ENCODE data around the gene SLC38A1. TPM values are rescaled to one million over a fixed set of nuclear protein-coding genes. Genes with fewer than 3 reads are reported as not detected.
"Not testable (repeated sequence)": the region's sequence is repeated elsewhere in the genome, so short reads cannot be mapped to it uniquely, and the experiment has no call there.

SLC38A1 gene
- total RNA-seq = 100 to 1,000 TPM; 180 to 219 TPM

DNA sequence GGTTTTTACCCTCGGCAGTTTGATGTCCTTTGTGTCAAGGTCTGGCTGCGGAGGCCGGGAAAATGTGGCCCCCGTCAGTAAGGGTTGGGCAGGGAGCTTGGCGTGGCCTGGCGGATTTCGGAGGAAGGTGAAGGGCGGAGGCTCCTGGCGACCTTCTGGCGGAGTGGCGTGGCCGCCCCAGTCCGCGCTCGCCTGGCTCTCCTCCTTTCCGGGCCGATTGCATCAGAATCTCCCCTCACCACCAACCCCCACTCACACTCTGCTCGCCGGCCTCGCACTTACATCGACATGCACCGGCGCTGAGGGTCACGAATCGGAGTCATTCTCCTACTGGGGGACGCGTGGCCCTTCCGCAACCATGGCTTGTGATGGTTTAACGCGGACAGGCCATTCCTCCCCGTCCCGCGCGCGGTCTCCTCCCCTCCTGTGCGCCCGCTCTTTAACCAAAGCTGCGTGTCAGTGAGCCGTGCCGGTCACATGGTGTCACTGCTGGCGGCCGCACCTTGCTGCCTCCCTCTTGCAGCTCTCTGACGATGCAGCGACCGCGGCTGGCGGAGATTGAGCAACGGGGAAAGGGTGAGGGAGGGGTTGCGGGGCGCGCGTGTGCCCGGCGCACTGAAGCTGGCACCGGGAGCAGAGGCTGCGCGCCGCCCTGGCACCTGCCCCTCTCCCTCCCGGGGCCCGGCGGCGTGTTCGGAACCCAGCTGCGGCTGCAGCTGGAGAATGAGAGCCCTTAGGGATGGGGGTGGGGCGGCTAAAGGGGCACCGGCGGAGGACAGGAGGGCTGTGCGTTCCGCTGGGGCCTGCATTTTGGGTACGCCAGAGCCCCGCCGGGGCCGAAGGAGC is at the start of gene SLC38A1:
SLC38A1 (minus strand) TSS at position 461 of the 846 bp plus-strand sequence. CDS start 29,243 bp downstream, outside the sequence.
- POLR2A ChIA-PET = interaction anchor here (0.5 to 3.2 kb wide), 9 partner anchors 30 to 1975 kb away, joined by 3 to 19 read pairs (median 3); partner anchors contain the start of gene ARID2
- DNase-seq = peak; percentile 93
- Mint-ChIP-seq H3K4me1 (peaks cover 25% of the 10 kb centered on the region), H3K4me3 (no peak within 1 kb of the TSS), H3K27ac (no peak within 1 kb of the TSS), H3K36me3 (ENCODE audit: low read depth) (peaks cover 22% of the 10 kb centered on the region), H3K27me3 (no peaks in the 10 kb centered on the region), H3K9me3 (peaks cover 3% of the 10 kb centered on the region)
- CTCF ChIA-PET = interaction anchor here (1.2 to 2.1 kb wide), 11 partner anchors 13 to 393 kb away, joined by 3 to 5 read pairs (median 4); no protein-coding TSS in a partner anchor

DNA sequence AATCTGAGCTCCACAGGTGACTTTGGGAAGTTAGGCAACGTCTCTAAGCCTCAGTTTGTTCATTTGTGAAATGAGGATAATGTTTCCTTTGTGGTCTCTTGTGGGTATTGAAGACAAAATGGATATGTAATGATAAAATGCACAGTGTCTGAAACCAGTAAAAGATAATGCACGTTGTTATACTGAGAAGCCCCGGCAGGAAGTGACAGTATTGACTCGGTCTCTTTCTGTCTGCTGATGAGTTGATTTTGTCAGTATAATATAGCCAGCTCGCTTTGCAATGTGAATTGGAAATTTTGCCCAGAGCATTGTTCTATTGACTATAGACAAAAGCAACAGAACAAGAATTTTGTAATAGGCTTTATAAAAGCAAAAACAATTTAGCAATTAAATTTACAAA is 49.2 kb upstream of the SLC38A1 start:
- no peak for DNase-seq
- Mint-ChIP-seq H3K27me3 (peaks cover 10% of the 10 kb centered on the region), H3K4me1 (no peaks in the 10 kb centered on the region), H3K36me3 (ENCODE audit: low read depth) (peaks cover 2% of the 10 kb centered on the region), H3K9me3 (peaks cover 14% of the 10 kb centered on the region), H3K27ac (no peak overlapping the region), H3K4me3 (no peak overlapping the region)
- CTCF ChIA-PET = no interaction called here
- POLR2A ChIA-PET = no interaction called here

DNA sequence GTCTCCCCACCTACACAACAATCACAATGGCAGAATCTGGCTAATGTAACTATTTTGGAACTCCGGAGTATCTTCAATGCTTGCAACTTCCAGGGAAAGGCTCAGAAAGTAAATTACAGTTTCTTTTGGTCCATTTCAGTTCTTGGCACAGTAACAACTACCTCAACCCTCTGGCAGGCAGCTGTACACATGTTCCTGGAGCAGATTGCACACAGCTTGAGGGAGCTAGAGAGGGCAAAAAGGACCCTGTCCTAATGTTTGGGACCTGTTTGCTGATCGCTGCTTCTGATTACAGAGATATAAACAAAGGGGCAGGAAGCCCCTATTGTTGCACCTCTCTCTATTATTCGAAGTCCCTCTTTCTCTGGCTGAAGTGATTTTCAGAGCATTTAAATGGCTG is 35.2 kb upstream of the SLC38A1 start:
- no peak for DNase-seq
- H3K27me3 Mint-ChIP-seq = peaks cover 7% of the 10 kb centered on the region
- peaks cover 4% of the 10 kb centered on the region for H3K4me1 Mint-ChIP-seq
- no peak overlapping the region for H3K27ac Mint-ChIP-seq
- ChIA-PET POLR2A (no interaction called here), CTCF (interaction anchor here (1.4 to 1.7 kb wide), 2 partner anchors 10 to 32 kb away, joined by 3 read pairs; no protein-coding TSS in a partner anchor)
- H3K9me3 Mint-ChIP-seq = peaks cover 14% of the 10 kb centered on the region
- no peak overlapping the region for H3K4me3 Mint-ChIP-seq
- H3K36me3 Mint-ChIP-seq (ENCODE audit: low read depth) = no peaks in the 10 kb centered on the region

DNA sequence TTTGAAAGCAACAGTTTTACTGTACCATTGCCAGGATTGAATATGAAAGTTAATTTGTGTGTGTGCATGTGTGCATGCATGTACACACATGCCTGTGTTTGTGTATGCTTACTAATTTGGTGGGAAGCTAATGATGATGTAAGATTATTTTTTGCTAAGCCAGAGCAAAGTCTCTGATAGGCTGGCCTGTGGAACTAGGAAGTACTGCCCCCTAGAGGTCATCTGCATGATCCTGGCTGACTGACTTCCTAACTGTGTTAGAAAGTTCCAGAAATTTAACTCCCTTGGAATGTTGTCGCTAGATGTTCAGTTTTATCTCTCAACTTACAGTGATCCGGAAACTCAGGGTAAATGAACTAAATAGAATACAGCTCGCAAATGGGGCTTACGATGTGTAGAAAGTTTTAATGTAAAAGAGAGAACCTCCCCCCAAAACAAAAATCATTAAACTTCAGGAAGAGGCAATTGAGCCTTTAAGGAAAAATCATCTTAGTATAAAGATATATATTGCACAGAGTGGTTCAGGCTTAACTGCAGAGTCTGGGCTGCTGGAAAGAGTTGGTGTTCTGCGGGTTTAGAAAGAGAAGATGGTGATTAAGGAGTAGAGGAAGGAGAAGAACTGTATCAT is 34.3 kb upstream of the SLC38A1 start:
- H3K4me3 Mint-ChIP-seq = no peak overlapping the region
- no peaks in the 10 kb centered on the region for H3K36me3 Mint-ChIP-seq (ENCODE audit: low read depth)
- H3K9me3 Mint-ChIP-seq = peaks cover 9% of the 10 kb centered on the region
- ChIA-PET POLR2A (interaction anchor here (0.5 kb wide), 1 partner anchor 178 kb away, joined by 3 read pairs; no protein-coding TSS in a partner anchor), CTCF (interaction anchor here (0.6 to 1.5 kb wide), 8 partner anchors 32 to 591 kb away, joined by 3 to 5 read pairs (median 3); no protein-coding TSS in a partner anchor)
- peak; percentile 60 for DNase-seq
- no peak overlapping the region for H3K27ac Mint-ChIP-seq
- H3K27me3 Mint-ChIP-seq = peaks cover 11% of the 10 kb centered on the region
- H3K4me1 Mint-ChIP-seq = peaks cover 4% of the 10 kb centered on the region

DNA sequence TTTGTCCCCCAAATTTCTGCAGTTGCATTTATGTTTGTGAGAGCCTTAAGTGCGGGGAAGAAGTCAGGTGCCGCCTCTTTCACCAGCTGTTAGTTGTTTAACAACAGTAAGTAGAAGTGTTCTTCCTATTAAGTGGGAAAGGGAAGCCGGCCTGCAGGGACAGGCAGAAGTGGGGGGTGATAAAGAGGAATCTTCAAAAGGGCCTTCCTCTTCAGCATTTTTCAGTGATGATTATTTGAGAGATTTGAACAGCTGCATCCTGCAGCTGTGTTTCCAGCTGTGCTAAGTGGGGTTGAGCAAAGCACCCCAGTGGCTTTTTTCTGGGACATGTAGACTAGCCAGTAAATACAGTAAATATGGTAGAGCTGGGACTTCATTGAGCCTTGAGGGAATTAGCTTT is 32.1 kb upstream of the SLC38A1 start:
- Mint-ChIP-seq H3K4me3 (no peak overlapping the region), H3K4me1 (peaks cover 4% of the 10 kb centered on the region), H3K36me3 (ENCODE audit: low read depth) (no peaks in the 10 kb centered on the region), H3K27me3 (peaks cover 11% of the 10 kb centered on the region), H3K27ac (no peak overlapping the region), H3K9me3 (no peaks in the 10 kb centered on the region)
- no peak for DNase-seq
- POLR2A ChIA-PET = no interaction called here
- CTCF ChIA-PET = interaction anchor here (0.6 kb wide), 1 partner anchor 278 kb away, joined by 3 read pairs; no protein-coding TSS in a partner anchor

DNA sequence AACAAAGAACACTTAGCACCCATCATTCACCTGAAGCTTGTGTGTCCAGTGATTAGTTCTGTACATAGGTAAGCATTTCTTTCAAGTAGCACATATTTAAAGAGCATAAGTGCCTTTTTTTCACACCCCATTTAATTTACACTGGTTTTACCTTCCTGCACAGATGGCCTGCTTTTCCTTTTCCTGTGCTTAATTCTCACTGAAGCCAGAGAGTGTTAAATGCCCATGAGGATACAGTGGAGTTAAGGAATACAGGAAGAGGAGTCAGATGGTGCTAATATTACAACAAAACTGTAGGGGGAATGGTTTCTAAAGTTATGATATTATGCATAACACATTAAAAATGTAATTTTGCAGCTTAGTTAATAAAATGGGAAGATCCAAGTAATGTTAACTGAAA is 31.0 kb upstream of the SLC38A1 start:
- peaks cover 4% of the 10 kb centered on the region for H3K4me1 Mint-ChIP-seq
- no peak overlapping the region for H3K27ac Mint-ChIP-seq
- H3K4me3 Mint-ChIP-seq = no peak overlapping the region
- DNase-seq = no peak
- ChIA-PET POLR2A (no interaction called here), CTCF (no interaction called here)
- H3K36me3 Mint-ChIP-seq (ENCODE audit: low read depth) = no peaks in the 10 kb centered on the region
- peaks cover 9% of the 10 kb centered on the region for H3K27me3 Mint-ChIP-seq
- H3K9me3 Mint-ChIP-seq = no peaks in the 10 kb centered on the region

DNA sequence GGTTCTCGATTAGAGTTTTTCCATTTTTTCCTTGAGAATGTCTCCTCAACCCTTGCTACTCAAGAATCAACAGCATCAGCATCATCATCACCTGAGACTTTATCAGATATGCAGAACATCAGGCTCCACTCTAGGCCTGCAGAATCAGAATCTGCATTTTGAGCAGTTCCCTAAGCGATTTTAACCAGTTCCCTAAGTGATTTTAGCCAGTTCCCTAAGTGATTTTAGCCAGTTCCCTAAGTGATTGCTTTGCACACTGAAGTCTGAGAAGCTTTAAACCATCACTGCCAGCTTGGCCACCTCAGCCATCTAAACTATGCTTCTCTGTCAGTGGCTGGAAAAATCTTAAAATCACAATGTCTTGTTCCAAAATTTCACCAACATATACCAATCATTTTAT is 29.4 kb upstream of the SLC38A1 start:
- peaks cover 4% of the 10 kb centered on the region for H3K4me1 Mint-ChIP-seq
- H3K27ac Mint-ChIP-seq = no peak overlapping the region
- no peaks in the 10 kb centered on the region for H3K9me3 Mint-ChIP-seq
- POLR2A ChIA-PET = no interaction called here
- DNase-seq = no peak
- H3K27me3 Mint-ChIP-seq = peaks cover 7% of the 10 kb centered on the region
- H3K4me3 Mint-ChIP-seq = no peak overlapping the region
- peaks cover 2% of the 10 kb centered on the region for H3K36me3 Mint-ChIP-seq (ENCODE audit: low read depth)
- CTCF ChIA-PET = no interaction called here

DNA sequence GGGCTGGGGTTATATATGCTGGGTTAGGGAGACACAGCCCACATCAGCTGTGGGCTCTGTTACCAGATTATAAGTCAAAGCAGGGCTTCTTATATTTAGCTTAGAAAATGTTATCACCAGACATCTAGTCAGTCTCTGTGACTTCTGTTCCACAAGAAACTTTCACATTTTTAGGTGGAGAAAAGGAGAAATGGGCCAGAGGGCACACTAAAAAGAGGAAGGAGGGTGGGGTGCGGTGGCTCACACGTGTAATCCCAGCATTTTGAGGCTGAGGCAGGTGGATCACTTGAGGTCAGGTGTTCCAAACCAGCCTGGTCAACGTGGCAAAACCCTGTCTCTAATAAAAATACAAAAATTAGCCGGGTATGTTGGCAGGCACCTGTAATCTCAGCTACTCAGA is 28.0 kb upstream of the SLC38A1 start:
- no peak overlapping the region for H3K4me3 Mint-ChIP-seq
- ChIA-PET POLR2A (no interaction called here), CTCF (interaction anchor here (0.7 kb wide), 1 partner anchor 138 kb away, joined by 4 read pairs; no protein-coding TSS in a partner anchor)
- peaks cover 7% of the 10 kb centered on the region for H3K27me3 Mint-ChIP-seq
- no peaks in the 10 kb centered on the region for H3K4me1 Mint-ChIP-seq
- no peak overlapping the region for H3K27ac Mint-ChIP-seq
- H3K9me3 Mint-ChIP-seq = peaks cover 5% of the 10 kb centered on the region
- no peak for DNase-seq
- H3K36me3 Mint-ChIP-seq (ENCODE audit: low read depth) = peaks cover 5% of the 10 kb centered on the region

DNA sequence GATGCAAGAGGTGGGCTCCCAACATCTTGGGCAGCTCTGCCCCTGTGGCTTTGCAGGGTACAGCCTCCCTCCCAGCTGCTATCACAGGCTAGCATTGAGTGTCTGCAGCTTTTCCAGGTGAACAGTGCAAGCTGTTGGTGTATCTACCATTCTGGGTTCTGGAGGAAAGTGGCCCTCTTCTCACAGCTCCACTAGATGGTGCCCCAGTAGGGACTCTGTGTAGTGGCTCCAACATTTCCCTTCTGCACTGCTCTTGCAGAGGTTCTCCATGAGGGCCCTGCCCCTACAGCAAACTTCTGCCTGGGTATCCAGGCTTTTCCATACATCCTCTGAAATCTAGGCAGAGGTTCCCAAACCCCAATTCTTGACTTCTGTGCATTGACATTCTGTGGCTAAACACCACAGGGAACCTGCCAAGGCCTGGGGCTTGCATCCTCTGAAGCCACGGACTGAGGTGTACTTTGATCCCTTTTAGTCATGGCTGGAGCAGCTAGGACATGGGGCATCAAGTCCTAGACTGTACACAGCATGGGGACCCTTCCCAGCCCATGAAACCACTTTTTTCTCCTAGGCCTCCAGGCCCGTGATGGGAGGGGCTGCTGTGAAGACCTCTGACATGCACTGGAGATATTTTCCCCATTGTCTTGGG is 24.0 kb upstream of the SLC38A1 start:
- H3K36me3 Mint-ChIP-seq (ENCODE audit: low read depth) = peaks cover 20% of the 10 kb centered on the region
- no peak overlapping the region for H3K27ac Mint-ChIP-seq
- CTCF ChIA-PET = no interaction called here
- POLR2A ChIA-PET = no interaction called here
- H3K4me3 Mint-ChIP-seq = no peak overlapping the region
- H3K27me3 Mint-ChIP-seq = peaks cover 7% of the 10 kb centered on the region
- H3K9me3 Mint-ChIP-seq = peaks cover 26% of the 10 kb centered on the region
- DNase-seq = no peak
- H3K4me1 Mint-ChIP-seq = no peaks in the 10 kb centered on the region

DNA sequence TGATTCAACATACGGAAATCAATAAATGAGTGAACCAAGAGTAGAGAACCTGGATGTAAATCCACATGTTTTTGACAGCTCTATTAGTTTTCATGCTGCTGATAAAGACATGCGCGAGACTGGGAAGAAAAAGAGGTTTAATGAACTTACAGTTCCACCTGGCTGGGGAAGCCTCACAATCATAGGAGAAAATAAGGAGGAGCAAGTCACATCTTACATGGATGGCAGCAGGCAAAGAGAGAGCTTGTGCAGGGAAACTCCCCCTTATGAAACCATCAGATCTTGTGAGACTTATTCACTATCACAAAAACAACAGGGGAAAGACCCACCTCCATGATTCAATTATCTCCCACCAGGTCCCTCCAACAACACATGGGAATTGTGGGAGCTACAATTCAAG is 23.1 kb upstream of the SLC38A1 start:
- H3K27me3 Mint-ChIP-seq, H3K4me1 Mint-ChIP-seq, H3K27ac Mint-ChIP-seq, H3K4me3 Mint-ChIP-seq, CTCF ChIA-PET, DNase-seq, POLR2A ChIA-PET: not testable (repeated sequence)
- H3K9me3 Mint-ChIP-seq = peaks cover 35% of the 10 kb centered on the region
- peaks cover 20% of the 10 kb centered on the region for H3K36me3 Mint-ChIP-seq (ENCODE audit: low read depth)

DNA sequence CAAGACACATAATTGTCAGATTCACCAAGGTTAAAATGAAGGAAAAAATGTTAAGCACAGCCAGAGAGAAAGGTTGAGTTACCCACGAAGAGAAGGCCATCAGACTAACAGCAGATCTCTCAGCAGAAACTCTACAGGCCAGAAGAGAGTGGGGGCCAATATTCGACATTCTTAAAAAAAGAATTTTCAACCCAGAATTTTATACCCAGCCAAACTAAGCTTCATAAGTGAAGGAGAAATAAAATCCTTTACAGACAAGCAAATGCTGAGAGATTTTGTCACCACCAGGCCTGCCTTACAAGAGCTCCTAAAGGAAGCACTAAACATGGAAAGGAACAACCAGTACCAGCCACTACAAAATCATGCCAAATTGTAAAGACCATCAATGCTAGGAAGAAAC is 16.3 kb upstream of the SLC38A1 start:
- Mint-ChIP-seq H3K36me3 (ENCODE audit: low read depth) (peaks cover 34% of the 10 kb centered on the region), H3K9me3 (peaks cover 57% of the 10 kb centered on the region)
- DNase-seq, H3K4me3 Mint-ChIP-seq, H3K27me3 Mint-ChIP-seq, CTCF ChIA-PET, POLR2A ChIA-PET, H3K27ac Mint-ChIP-seq, H3K4me1 Mint-ChIP-seq: not testable (repeated sequence)

DNA sequence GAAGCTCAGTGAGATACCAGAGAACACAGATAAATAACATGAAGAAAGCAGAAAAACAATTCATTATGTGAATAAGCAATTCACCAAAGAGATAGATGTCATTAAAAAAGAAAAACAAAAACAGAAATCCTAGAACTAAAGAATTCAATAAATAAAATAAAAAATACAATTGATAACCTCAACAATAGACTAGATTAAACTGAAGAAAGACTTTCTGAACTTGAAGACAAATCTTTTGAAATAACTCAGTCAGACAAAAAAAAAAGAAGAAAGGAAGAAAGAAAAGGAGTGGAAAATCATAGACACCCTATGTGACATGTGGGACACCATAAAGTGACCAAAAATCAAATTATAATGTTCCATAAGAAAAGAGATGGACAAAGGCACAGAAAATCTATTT is 14.0 kb upstream of the SLC38A1 start:
- DNase-seq = no peak
- H3K4me1 Mint-ChIP-seq = no peaks in the 10 kb centered on the region
- no peak overlapping the region for H3K4me3 Mint-ChIP-seq
- CTCF ChIA-PET = interaction anchor here (0.7 to 1.7 kb wide), 2 partner anchors 13 to 158 kb away, joined by 4 to 5 read pairs; no protein-coding TSS in a partner anchor
- POLR2A ChIA-PET = no interaction called here
- peaks cover 33% of the 10 kb centered on the region for H3K36me3 Mint-ChIP-seq (ENCODE audit: low read depth)
- peaks cover 46% of the 10 kb centered on the region for H3K9me3 Mint-ChIP-seq
- no peaks in the 10 kb centered on the region for H3K27me3 Mint-ChIP-seq
- no peak overlapping the region for H3K27ac Mint-ChIP-seq

DNA sequence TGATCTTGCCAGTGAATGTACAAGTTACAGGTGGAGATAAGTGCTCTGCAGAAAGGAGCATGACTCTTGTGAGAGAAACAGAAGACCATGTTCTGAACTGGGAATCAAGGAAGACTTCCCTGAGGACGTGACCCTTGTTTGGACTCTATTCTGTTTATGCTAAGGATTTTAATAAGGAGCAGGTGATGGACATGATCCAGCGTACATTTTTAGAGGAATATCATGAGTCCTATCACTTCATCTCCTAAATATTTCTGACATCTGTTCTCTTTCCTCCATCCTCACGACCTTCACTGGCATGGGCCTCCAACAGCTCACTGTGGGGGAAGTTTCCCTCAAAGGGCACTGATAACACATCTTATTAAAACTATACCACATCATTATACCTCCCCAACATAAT is 7.9 kb upstream of the SLC38A1 start:
- Mint-ChIP-seq H3K4me3 (no peak overlapping the region), H3K27me3 (no peaks in the 10 kb centered on the region), H3K9me3 (peaks cover 3% of the 10 kb centered on the region), H3K27ac (no peak overlapping the region), H3K4me1 (peaks cover 2% of the 10 kb centered on the region), H3K36me3 (ENCODE audit: low read depth) (peaks cover 32% of the 10 kb centered on the region)
- CTCF ChIA-PET = no interaction called here
- POLR2A ChIA-PET = no interaction called here
- DNase-seq = no peak
